ENCODE measurements around the gene KLHL25.
"Not testable (repeated sequence)": the region's sequence is repeated elsewhere in the genome, so short reads cannot be mapped to it uniquely, and the experiment has no call there.

KLHL25 gene

GRCh38 chr15:85802617-85803016 is 7.9 kb upstream of the KLHL25 start:
- DNase-seq (ENCODE audit: low read depth) = not testable (repeated sequence)

GRCh38 chr15:85800478-85801123 is 5.9 kb upstream of the KLHL25 start:
- DNase-seq (ENCODE audit: low read depth) = no peak

- not testable (repeated sequence) for DNase-seq (ENCODE audit: low read depth)
Observed at GRCh38 chr15:85796371-85796770, 1.6 kb upstream of the KLHL25 start.

- no peak for DNase-seq (ENCODE audit: low read depth)
Observed at GRCh38 chr15:85795337-85796305, 896 bp upstream of the KLHL25 start.

GRCh38 chr15:85793641-85794597 is 806 bp downstream of the KLHL25 start:
- no peak for DNase-seq (ENCODE audit: low read depth)

- DNase-seq (ENCODE audit: low read depth) = no peak
Observed at GRCh38 chr15:85792912-85793590, 1.7 kb downstream of the KLHL25 start.

- no peak for DNase-seq (ENCODE audit: low read depth)
Observed at GRCh38 chr15:85792102-85792731, 2.5 kb downstream of the KLHL25 start.

GRCh38 chr15:85789496-85789875 is 5.2 kb downstream of the KLHL25 start:
- DNase-seq (ENCODE audit: low read depth) = no peak

GRCh38 chr15:85788771-85789495 is 5.8 kb downstream of the KLHL25 start:
- no peak for DNase-seq (ENCODE audit: low read depth)

GRCh38 chr15:85786781-85787114 is 8.0 kb downstream of the KLHL25 start:
- DNase-seq (ENCODE audit: low read depth) = no peak

GRCh38 chr15:85785887-85786780 is 8.6 kb downstream of the KLHL25 start:
- no peak for DNase-seq (ENCODE audit: low read depth)

GRCh38 chr15:85782064-85782463 is 12.7 kb downstream of the KLHL25 start:
- no peak for DNase-seq (ENCODE audit: low read depth)

- no peak for DNase-seq (ENCODE audit: low read depth)
Observed at GRCh38 chr15:85781099-85781498, 13.6 kb downstream of the KLHL25 start.

- no peak for DNase-seq (ENCODE audit: low read depth)
Observed at GRCh38 chr15:85780225-85780985, 14.3 kb downstream of the KLHL25 start.

GRCh38 chr15:85779249-85779648 is 15.5 kb downstream of the KLHL25 start:
- DNase-seq (ENCODE audit: low read depth) = no peak

GRCh38 chr15:85778107-85778776 is 16.5 kb downstream of the KLHL25 start:
- no peak for DNase-seq (ENCODE audit: low read depth)

- DNase-seq (ENCODE audit: low read depth) = no peak
Observed at GRCh38 chr15:85777250-85778106, 17.2 kb downstream of the KLHL25 start.
